K562 (cell line): ENCODE results near the gene EPM2A. TPM values are rescaled to one million over a fixed set of nuclear protein-coding genes. Genes with fewer than 3 reads are reported as not detected.

Source experiments
- BMI1 ChIP-seq: fragments of 150-350 bp; IDR thresholded peaks from 2 replicates; pipeline ENCODE4 v1.6.1; 2014; ENCODE audit warnings: low read length
- CAMTA2 ChIP-seq: fragments of 250-450 bp; sonication (Bioruptor Pico); conservative IDR thresholded peaks from 2 replicates; pipeline ENCODE4 v1.5.1; 2022
- CBFA2T3 ChIP-seq: fragments of 450-650 bp; IDR thresholded peaks from 2 replicates; pipeline ENCODE4 v1.6.1; 2017
- CGGBP1 ChIP-seq: fragments of 250-450 bp; sonication (Bioruptor Pico); IDR thresholded peaks from 2 replicates; pipeline ENCODE4 v1.9.0; 2021; ENCODE audit warnings: mild to moderate bottlenecking
- ETS2 ChIP-seq: IDR thresholded peaks from 2 replicates; pipeline ENCODE4 v1.6.1; 2016; ENCODE audit warnings: borderline replicate concordance, missing genetic modification characterization, mild to moderate bottlenecking, moderate library complexity, missing compliant biosample characterization; ENCODE audit not compliant: poor library complexity, severe bottlenecking
- FOXJ2 ChIP-seq: fragments of 200-800 bp; sonication (Bioruptor generic); IDR thresholded peaks from 2 replicates; pipeline ENCODE4 v1.6.1; 2016; ENCODE audit warnings: missing genetic modification characterization, missing compliant biosample characterization
- IRF2 ChIP-seq: sonication (generic); formaldehyde crosslinking; IDR thresholded peaks from 2 replicates; pipeline ENCODE4 v1.8.1; 2022; ENCODE audit warnings: mild to moderate bottlenecking, missing genetic modification reagents
- MTA2 ChIP-seq: fragments of 450-650 bp; IDR thresholded peaks from 2 replicates; pipeline ENCODE4 v1.6.1; 2016; ENCODE audit warnings: low read depth
- MXD1 ChIP-seq: fragments of 250-450 bp; sonication (Bioruptor Pico); IDR thresholded peaks from 2 replicates; pipeline ENCODE4 v1.8.0; 2021; ENCODE audit warnings: borderline replicate concordance, mild to moderate bottlenecking, moderate library complexity; ENCODE audit not compliant: poor library complexity, severe bottlenecking
- NFXL1 ChIP-seq: fragments of 450-650 bp; formaldehyde crosslinking; IDR thresholded peaks from 2 replicates; pipeline ENCODE4 v1.4.0; 2021; ENCODE audit warnings: mild to moderate bottlenecking
- SP1 ChIP-seq: sonication (generic); formaldehyde crosslinking; IDR thresholded peaks from 2 replicates; pipeline ENCODE4 v1.8.1; 2022; ENCODE audit warnings: mild to moderate bottlenecking, missing genetic modification reagents
- SRSF3 ChIP-seq: fragments of 200-400 bp; formaldehyde crosslinking; IDR thresholded peaks from 2 replicates; pipeline ENCODE4 v1.6.1; 2016; ENCODE audit warnings: mild to moderate bottlenecking, low read length, moderate library complexity; ENCODE audit not compliant: insufficient read depth
- TEAD1 ChIP-seq, 2 experiments: fragments of 450-650 bp in 1 of 2; sonication (generic) in 1 of 2; formaldehyde crosslinking; IDR thresholded peaks; 2 replicates each; pipeline versions ENCODE4 v1.4.0 to v1.8.0; 2020 to 2022; ENCODE audit warnings: mild to moderate bottlenecking in 2 of 2, missing genetic modification reagents in 1 of 2
- YBX1 ChIP-seq: fragments of 450-650 bp; IDR thresholded peaks from 2 replicates; pipeline ENCODE4 v1.7.1; 2016; ENCODE audit warnings: mild to moderate bottlenecking
- ZBTB17 ChIP-seq: fragments of 450-650 bp; formaldehyde crosslinking; IDR thresholded peaks from 2 replicates; pipeline ENCODE4 v1.4.0; 2020; ENCODE audit warnings: mild to moderate bottlenecking
- ZHX1 ChIP-seq: fragments of 150-350 bp; conservative IDR thresholded peaks from 2 replicates; pipeline ENCODE4 v1.6.1; 2014; ENCODE audit warnings: low read length
- ZNF175 ChIP-seq: fragments of 200-800 bp; sonication (Bioruptor generic); IDR thresholded peaks from 2 replicates; pipeline ENCODE4 v1.6.1; 2016; ENCODE audit warnings: low read depth, mild to moderate bottlenecking, missing genetic modification characterization, missing compliant biosample characterization
- ZNF232 ChIP-seq: sonication (generic); formaldehyde crosslinking; IDR thresholded peaks from 2 replicates; pipeline ENCODE4 v1.8.0; 2022; ENCODE audit warnings: mild to moderate bottlenecking, missing genetic modification reagents
- ZNF764 ChIP-seq: fragments of 250-450 bp; sonication (Bioruptor Pico); IDR thresholded peaks from 2 replicates; pipeline ENCODE4 v1.4.0; 2020; ENCODE audit warnings: low read depth, mild to moderate bottlenecking, moderate library complexity
- polyA plus RNA-seq, 8 experiments: library from polyadenylated mRNA; depleted of rRNA in 4 of 8; stranded (reverse) in 5 of 8; unstranded in 3 of 8; fragments of >200 nt; fragmentation: Nextera tagmentation in 2 of 8; fragmentation: Illumina TruSeq in 1 of 8; extraction: Ambion mirVana in 2 of 8; extraction: Trizol in 1 of 8; gene quantifications; 2 replicates each; pipeline versions ENCODE4 v1.2.1 to v1.2.3, GENCODE V29; 2011 to 2014; ENCODE audit warnings: inconsistent platforms in 1 of 8, missing spikeins in 1 of 8
- total RNA-seq, 7 experiments: library from RNA; depleted of rRNA in 6 of 7; stranded (reverse); fragments of >200 nt in 6 of 7; fragmentation: Illumina TruSeq in 2 of 7; extraction: Trizol in 2 of 7; gene quantifications; 2 replicates each; pipeline versions ENCODE4 v1.2.1 to v1.2.3, GENCODE V29; 2011 to 2021; ENCODE audit warnings: low replicate concordance in 1 of 7
- TF ChIP-seq, protein P1 (sequence below): sonication (generic); formaldehyde crosslinking; IDR thresholded peaks from 2 replicates; pipeline ENCODE4 v1.8.0; 2023; ENCODE audit warnings: mild to moderate bottlenecking, missing genetic modification reagents
- TF ChIP-seq, protein P2 (sequence below): fragments of 450-650 bp; IDR thresholded peaks from 2 replicates; pipeline ENCODE4 v1.6.1; 2016; ENCODE audit warnings: mild to moderate bottlenecking

The EPM2A gene
- total and polyA plus RNA-seq, 9 of the 15 experiments (the other 6 are each of a cell fraction or from before 2014, with no cell fraction given) = 0.35 to 5.3 (median 2.5) TPM

GRCh38 chr6:145734486-145735355 lies 599 bp downstream of the EPM2A start (continued):
- TF ChIP-seq ZHX1 (no peak), CAMTA2 (CRISPR knock-in tag) (no peak), YBX1 (no peak), ZNF764 (no peak), TEAD1 (CRISPR knock-in tag; IDR thresholded peaks at IDR 0.05) (peak in 1 of 2 experiments; percentile 22; a peak in 1 of 4 replicates), MXD1 (CRISPR knock-in tag) (no peak), SRSF3 (no peak), BMI1 (no peak), MTA2 (no peak), ZNF232 (no peak; the same call in 1 of the 2 replicates), ETS2 (tag) (no peak), SP1 (CRISPR knock-in tag) (peak; percentile 62; the same call in 1 of the 2 replicates), IRF2 (CRISPR knock-in tag) (no peak), CGGBP1 (CRISPR knock-in tag) (no peak), ZNF175 (CRISPR knock-in tag) (no peak), FOXJ2 (tag) (no peak; the same call in none of the 2 replicates), NFXL1 (CRISPR knock-in tag) (no peak), ZBTB17 (CRISPR knock-in tag) (peak; percentile 61; the same call in 1 of the 2 replicates), CBFA2T3 (no peak)
- TF ChIP-seq, protein P1, sequence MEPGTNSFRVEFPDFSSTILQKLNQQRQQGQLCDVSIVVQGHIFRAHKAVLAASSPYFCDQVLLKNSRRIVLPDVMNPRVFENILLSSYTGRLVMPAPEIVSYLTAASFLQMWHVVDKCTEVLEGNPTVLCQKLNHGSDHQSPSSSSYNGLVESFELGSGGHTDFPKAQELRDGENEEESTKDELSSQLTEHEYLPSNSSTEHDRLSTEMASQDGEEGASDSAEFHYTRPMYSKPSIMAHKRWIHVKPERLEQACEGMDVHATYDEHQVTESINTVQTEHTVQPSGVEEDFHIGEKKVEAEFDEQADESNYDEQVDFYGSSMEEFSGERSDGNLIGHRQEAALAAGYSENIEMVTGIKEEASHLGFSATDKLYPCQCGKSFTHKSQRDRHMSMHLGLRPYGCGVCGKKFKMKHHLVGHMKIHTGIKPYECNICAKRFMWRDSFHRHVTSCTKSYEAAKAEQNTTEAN (CRISPR knock-in tag) = no peak; the same call in 1 of the 2 replicates
- TF ChIP-seq, protein P2, sequence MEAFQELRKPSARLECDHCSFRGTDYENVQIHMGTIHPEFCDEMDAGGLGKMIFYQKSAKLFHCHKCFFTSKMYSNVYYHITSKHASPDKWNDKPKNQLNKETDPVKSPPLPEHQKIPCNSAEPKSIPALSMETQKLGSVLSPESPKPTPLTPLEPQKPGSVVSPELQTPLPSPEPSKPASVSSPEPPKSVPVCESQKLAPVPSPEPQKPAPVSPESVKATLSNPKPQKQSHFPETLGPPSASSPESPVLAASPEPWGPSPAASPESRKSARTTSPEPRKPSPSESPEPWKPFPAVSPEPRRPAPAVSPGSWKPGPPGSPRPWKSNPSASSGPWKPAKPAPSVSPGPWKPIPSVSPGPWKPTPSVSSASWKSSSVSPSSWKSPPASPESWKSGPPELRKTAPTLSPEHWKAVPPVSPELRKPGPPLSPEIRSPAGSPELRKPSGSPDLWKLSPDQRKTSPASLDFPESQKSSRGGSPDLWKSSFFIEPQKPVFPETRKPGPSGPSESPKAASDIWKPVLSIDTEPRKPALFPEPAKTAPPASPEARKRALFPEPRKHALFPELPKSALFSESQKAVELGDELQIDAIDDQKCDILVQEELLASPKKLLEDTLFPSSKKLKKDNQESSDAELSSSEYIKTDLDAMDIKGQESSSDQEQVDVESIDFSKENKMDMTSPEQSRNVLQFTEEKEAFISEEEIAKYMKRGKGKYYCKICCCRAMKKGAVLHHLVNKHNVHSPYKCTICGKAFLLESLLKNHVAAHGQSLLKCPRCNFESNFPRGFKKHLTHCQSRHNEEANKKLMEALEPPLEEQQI = peak; percentile 58; the same call in 1 of the 2 replicates
